Measurements from ENCODE around the gene BMP3. TPM values are rescaled to one million over a fixed set of nuclear protein-coding genes. Genes with fewer than 3 reads are reported as not detected.
A peak's percentile ranks its signal among the peaks of the same experiment; 100 is the strongest.

BMP3 gene
- total RNA-seq, 1 experiment from 2014 or later, result not detected

GRCh38 chr4:81040012-81040659 is 9.6 kb downstream of the BMP3 start:
- DNase-seq (ENCODE audit: low spot score), result peak; percentile 80

- DNase-seq (ENCODE audit: low spot score), result no peak
Measured at GRCh38 chr4:81042578-81043365, 12.3 kb downstream of the BMP3 start.

DNA sequence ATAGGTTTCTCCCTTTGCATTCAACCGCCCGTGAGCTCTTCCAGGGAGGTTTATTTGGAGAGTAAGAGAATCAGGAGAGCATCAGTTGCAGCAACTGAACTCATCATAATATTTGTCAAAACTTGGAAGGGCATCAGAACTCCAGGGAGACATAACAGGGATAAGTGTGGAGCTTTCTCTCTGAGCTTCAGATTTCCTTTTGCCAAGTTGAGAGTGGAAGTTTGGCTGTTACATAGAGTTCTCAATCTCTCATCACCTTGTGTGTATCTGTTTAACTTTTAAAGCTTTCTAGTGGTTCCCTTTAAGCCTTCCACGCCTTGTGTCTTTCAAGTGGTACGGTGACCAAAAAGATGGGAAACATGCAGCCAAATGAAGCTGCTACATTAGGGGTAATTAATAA is 18.8 kb downstream of the BMP3 start:
- DNase-seq (ENCODE audit: low spot score), result no peak

DNA sequence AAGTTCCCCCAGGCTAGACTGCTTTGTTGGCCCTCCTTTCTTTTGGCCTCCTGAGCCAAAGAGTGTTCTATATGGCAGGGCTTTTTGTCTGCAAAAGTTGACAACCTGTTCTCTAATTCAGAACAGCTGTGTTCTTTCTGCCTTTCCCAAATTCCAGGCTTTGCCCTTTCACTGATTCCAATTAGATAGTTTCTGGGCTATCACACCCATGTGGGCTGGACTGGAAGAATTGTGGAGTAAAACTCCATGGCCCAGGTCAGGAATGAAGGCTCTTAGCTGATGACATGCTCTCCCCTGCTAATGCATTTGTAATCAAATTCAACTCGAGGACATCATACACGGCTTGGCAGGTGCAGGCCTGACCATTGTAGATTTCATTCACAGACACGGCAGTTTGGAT is 19.4 kb downstream of the BMP3 start:
- DNase-seq (ENCODE audit: low spot score), result no peak

DNA sequence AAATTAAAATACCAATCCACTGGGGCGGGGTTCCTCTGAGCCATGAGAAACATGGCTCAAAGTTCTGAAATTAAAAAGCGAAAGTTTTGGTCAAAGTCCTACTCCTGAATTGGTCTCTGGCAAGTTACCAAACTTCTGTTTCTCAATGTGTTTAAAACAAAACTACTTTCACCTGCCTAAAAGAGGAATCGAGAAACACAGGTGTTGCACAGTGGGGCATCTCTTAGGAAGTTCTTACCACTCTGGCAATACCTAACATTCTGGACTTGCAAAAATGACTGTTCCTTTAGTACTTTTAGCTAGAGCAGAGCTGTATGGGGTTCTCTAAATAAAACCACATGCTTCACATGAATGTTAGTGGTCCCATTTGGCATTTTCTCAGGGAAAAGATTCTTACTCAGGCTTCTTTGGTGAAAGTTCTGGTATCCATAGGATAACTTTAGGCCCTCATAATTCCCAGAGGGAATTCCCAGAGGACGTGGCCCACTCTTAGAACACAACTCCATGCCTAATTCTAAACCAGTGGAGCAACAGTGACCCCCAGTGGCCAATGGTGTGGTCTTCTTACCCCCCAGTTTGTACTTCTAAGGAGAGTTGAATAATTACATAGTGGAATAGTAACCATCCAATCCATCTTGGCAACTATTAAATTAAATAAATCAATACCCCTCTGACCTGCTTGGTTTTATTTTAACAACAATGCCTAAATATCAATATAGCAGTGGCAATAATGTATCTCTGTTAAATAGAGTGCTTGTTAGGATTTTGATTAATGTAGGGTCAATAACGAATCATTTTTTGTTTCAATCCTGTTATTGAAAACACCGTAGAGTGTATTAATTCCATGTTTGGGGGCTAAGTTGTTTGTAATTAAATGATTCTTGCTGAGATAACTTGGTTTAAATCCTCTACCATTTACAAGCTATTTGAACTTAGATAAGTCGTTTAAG is 21.9 kb downstream of the BMP3 start:
- DNase-seq (ENCODE audit: low spot score), result peak; percentile 93

- no peak for DNase-seq (ENCODE audit: low spot score)
Measured at GRCh38 chr4:81058621-81059020, 28.1 kb downstream of the BMP3 start.

DNA sequence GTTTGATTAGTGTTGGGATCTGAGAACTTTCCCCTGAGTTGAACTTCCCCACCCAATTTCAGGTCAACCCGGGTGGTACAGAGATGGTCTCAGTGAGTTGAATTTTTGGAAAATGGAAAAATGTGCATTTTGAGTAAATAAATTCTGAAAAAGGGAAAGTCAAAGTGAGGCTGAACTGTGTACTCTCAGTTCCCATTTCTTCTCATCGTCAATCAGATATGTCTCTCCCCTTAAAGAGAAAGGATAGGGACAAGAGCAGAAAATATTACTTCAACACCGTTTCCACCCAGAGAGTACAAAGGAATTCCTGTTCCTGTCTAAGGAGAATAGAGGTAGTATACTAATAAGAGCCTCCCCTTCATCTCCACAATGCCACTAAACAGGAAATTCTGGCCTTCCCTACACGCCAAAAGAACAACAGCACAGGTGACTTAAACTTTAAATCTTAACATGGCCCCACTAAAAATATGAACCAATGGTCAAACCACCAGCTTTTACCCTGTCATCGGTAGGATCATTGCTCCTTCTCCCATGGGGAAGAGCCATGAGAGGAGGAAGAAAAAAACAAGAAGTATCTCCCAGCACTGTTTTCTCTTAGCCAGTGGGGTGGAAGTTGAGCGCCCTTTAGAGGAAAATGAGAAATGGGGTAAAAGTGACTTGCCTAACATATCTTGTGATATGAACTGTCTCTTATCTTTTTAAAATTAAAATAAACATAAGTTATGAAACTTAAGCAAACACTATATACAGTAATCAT is 30.3 kb downstream of the BMP3 start:
- no peak for DNase-seq (ENCODE audit: low spot score)

DNA sequence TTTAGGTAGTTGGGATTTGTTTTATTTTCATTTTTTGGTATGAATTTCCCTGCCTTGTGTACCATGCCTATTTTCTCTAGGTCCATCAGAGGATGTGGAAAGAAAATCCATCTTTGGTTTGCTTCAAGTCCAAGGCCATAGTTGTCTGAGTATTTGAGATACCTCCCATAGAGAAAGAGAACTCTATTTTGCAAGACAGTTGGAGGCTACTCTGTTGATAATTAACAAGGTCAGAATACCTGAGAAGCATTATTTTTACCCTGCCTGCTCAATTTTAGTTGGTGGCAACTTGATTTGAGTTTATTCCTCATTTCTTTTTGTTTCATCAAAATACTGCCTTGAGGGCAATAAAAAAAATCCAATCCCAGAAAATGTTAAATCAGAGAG is 30.8 kb downstream of the BMP3 start:
- DNase-seq (ENCODE audit: low spot score), result no peak

GRCh38 chr4:81062001-81062400 is 31.5 kb downstream of the BMP3 start:
- no peak for DNase-seq (ENCODE audit: low spot score)

GRCh38 chr4:81065446-81065845 is 34.9 kb downstream of the BMP3 start:
- DNase-seq (ENCODE audit: low spot score), result no peak

- DNase-seq (ENCODE audit: low spot score), result peak; percentile 95
Measured at GRCh38 chr4:81069706-81070331, 39.3 kb downstream of the BMP3 start.

- DNase-seq (ENCODE audit: low spot score), result no peak
Measured at GRCh38 chr4:81071013-81071412, 40.5 kb downstream of the BMP3 start.

DNA sequence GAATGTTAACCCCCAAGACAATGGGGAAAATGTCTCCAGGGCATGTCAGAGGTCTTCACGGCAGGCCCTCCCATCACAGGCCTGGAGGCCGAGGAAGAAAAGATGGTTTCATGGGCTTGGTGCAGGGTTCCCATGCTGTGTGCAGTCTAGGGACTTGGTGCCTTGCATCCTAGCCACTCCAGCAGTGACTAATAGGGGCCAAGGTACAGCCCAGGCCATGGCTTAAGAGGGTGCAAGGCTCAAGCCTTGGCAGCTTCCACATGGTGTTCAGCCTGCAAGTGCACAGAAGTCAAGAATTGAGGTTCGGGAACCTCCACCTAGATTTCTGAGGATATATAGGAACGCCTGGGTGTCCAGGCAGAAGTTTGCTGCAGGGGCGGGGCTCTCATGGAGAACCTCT is 50.6 kb downstream of the BMP3 start:
- no peak for DNase-seq (ENCODE audit: low spot score)

DNA sequence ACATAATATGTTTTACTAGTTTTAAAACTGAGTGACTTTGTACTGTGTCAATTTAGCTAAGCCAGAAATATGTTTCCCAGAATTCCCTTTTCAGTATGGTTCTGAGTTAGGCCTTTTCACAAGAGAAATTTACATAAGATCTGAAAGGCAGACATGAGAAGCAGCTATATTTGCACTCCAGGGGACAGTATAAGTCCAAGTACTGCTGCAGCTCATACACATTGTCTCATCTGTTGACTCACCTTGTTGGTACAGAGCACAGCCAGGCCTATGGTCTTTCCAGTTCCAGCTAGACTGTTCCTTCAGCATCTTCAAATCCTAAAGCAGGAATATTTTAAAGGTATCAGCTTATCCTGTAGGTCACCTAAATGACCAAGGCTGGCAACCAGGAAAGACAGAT is 53.5 kb downstream of the BMP3 start:
- DNase-seq (ENCODE audit: low spot score), result peak; percentile 50

- no peak for DNase-seq (ENCODE audit: low spot score)
Measured at GRCh38 chr4:81084634-81085033, 54.1 kb downstream of the BMP3 start.

- DNase-seq (ENCODE audit: low spot score), result no peak
Measured at GRCh38 chr4:81085291-81085690, 54.8 kb downstream of the BMP3 start.

- no peak for DNase-seq (ENCODE audit: low spot score)
Measured at GRCh38 chr4:81085979-81086378, 55.5 kb downstream of the BMP3 start.

DNA sequence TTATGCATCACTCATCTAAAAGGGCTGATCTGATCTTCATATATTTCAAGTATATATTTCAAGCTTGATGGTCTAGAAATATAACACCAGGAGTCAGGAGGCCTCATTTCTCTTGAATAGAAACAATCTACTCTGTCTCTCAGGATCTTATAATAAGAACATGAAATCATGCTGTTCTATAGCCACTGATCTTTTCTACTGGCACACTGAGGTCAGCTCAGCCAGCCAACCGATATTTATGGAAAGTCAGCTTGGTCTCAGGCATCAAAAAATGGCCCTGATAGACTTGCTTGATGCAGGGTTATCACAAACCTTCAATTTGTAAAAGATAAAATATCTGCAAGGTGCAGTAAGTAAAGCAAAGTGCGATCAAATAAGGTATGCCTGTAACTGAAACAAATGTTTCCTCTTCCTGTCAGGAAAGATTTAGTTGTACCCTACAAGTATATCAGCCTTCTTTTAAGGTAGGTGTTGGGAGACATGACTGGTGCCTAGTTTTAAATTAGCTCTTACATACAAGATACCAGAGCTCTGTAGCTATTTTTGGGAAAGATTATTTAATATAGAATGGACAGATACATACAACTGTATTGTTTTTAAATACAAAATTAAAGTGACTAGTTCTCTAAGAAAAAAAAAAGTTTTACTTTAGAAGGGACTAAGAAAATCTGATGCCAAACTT is 63.4 kb downstream of the BMP3 start:
- DNase-seq (ENCODE audit: low spot score), result no peak

DNA sequence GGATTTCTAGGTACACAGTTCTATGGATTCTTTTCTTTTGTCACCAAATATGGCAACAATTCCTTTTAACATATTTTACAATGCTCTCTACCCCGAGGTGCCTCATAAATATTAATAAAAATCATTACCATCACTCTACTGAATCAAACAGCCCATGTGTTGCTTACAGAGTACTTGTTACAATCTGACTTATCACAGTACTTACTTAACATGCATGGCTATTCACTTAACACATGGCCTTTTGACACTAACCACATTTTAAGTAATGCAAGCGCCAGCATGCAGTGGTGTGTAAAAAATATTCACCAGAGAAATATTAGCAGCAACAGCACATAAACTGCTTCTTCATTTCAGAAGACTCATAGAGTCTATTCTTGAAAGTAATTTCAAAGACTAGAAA is 64.9 kb downstream of the BMP3 start:
- DNase-seq (ENCODE audit: low spot score), result no peak

DNA sequence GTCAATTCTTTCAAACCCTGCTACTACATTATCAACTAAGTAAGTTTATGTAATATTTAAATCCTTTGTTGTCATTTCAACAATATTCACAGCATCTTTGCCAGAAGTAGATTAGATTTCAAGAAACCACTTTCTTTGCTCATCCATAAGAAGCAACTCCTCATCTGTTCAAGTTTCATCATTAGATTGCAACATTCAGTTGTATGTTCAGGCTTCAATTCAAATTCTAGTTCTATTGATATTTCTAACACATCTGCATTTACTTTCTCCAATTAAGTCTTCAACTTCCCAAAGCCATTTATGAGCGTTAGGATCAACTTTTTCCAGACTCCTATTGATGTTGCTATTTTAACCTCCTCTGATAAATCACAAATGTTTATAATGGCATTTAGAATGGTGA is 66.1 kb downstream of the BMP3 start:
- no peak for DNase-seq (ENCODE audit: low spot score)

All from HT-29 (cell line).